Head of caudate nucleus (tissue), 42 donors: ENCODE results near the gene PSMB2.
A peak's percentile ranks its signal among the peaks of the same experiment; 100 is the strongest.

Experiments
- DNase-seq, 42 donors: peaks; one replicate each; pipeline versions ENCODE4 v3.0.0 to v3.0.0-alpha.2; 2020 to 2021; ENCODE audit warnings: mixed read lengths in 7 of 42
- intact Hi-C: fragments of 100-400 bp; cut with DNase I; formaldehyde crosslinking; loops from one replicate; pipeline ENCODE4 v1.15.0; 2022

The PSMB2 gene

GRCh38 chr1:35564037-35564883 is 77.1 kb downstream of the PSMB2 start:
- intact Hi-C loops, result loop anchor here (5.0 kb wide), 1 partner anchor 112 kb away; no protein-coding TSS in a partner anchor
- peak; percentile 66 to 93 (median 82) for DNase-seq

- intact Hi-C loops, result loop anchor here (5.0 kb wide), 1 partner anchor 111 kb away; no protein-coding TSS in a partner anchor
- peak in 1 of 42 donors; percentile 32 for DNase-seq
Measured at GRCh38 chr1:35563166-35563565, 78.2 kb downstream of the PSMB2 start.

- DNase-seq, result peak in 1 of 42 donors; percentile 34
- intact Hi-C loops, result loop anchor here (5.0 kb wide), 1 partner anchor 110 kb away; no protein-coding TSS in a partner anchor
Measured at GRCh38 chr1:35561972-35562680, 79.2 kb downstream of the PSMB2 start.

GRCh38 chr1:35561297-35561971 is 79.9 kb downstream of the PSMB2 start:
- DNase-seq, result peak in 1 of 42 donors; percentile 34
- intact Hi-C loops, result loop anchor here (5.0 kb wide), 1 partner anchor 109 kb away; no protein-coding TSS in a partner anchor

GRCh38 chr1:35560256-35561225 is 80.8 kb downstream of the PSMB2 start:
- peak; percentile 63 to 93 (median 84) for DNase-seq
- intact Hi-C loops, result loop anchor here (5.0 kb wide), 1 partner anchor 108 kb away; no protein-coding TSS in a partner anchor

GRCh38 chr1:35559317-35559944 is 81.9 kb downstream of the PSMB2 start:
- DNase-seq, result peak in 32 of 42 donors; percentile 38 to 90 (median 66)
- intact Hi-C loops, result loop anchor here (5.0 kb wide), 1 partner anchor 367 kb away; the partner anchor contains the start of gene SFPQ

GRCh38 chr1:35558374-35559316 is 82.7 kb downstream of the PSMB2 start:
- intact Hi-C loops, result loop anchor here (5.0 kb wide), 1 partner anchor 366 kb away; the partner anchor contains the start of gene SFPQ
- DNase-seq, result peak in 8 of 42 donors; percentile 27 to 66 (median 42)

- peak; percentile 92 to 99 (median 96) for DNase-seq
- intact Hi-C loops, result loop anchor here (5.0 kb wide), 1 partner anchor 365 kb away; the partner anchor contains the start of gene SFPQ
Measured at GRCh38 chr1:35557611-35558373, 83.5 kb downstream of the PSMB2 start, which contains the start of gene NCDN. TSS of gene NCDN (plus strand) at chr1:35557799. CDS start at chr1:35558191, 392 bp downstream.

GRCh38 chr1:35557118-35557610 is 84.2 kb downstream of the PSMB2 start, which contains the start of gene KIAA0319L:
TSS of gene KIAA0319L (minus strand) at chr1:35557403. CDS start at chr1:35554491, 2,912 bp downstream.
- intact Hi-C loops, result loop anchor here (5.0 kb wide), 1 partner anchor 365 kb away; the partner anchor contains the start of gene SFPQ
- peak; percentile 80 to 96 (median 92) for DNase-seq

- DNase-seq, result peak in 2 of 42 donors; percentile 7 to 55
- intact Hi-C loops, result loop anchor here (5.0 kb wide), 1 partner anchor 364 kb away; the partner anchor contains the start of gene SFPQ
Measured at GRCh38 chr1:35556484-35557117, 84.7 kb downstream of the PSMB2 start.

- intact Hi-C loops, result loop anchor here (5.0 kb wide), 1 partner anchor 364 kb away; the partner anchor contains the start of gene SFPQ
- peak in 6 of 42 donors; percentile 11 to 64 (median 35) for DNase-seq
Measured at GRCh38 chr1:35555601-35556477, 85.5 kb downstream of the PSMB2 start.

GRCh38 chr1:35555212-35555584 is 86.1 kb downstream of the PSMB2 start:
- intact Hi-C loops, result loop anchor here (5.0 kb wide), 1 partner anchor 363 kb away; the partner anchor contains the start of gene SFPQ

More at GRCh38 chr1:35555212-35555584, 86.1 kb downstream of the PSMB2 start:
- DNase-seq, result peak in 1 of 42 donors; percentile 9
